NCI-H82 (cell line): ENCODE measurements around the gene CUBN.
A peak's percentile ranks its signal among the peaks of the same experiment; 100 is the strongest.
"Not testable (repeated sequence)": the region's sequence is repeated elsewhere in the genome, so short reads cannot be mapped to it uniquely, and the experiment has no call there.

ENCODE experiments used
- DNase-seq: peaks from one replicate; lab custom pipeline; 2025; lab: John Stamatoyannopoulos, UW

The CUBN gene

DNA sequence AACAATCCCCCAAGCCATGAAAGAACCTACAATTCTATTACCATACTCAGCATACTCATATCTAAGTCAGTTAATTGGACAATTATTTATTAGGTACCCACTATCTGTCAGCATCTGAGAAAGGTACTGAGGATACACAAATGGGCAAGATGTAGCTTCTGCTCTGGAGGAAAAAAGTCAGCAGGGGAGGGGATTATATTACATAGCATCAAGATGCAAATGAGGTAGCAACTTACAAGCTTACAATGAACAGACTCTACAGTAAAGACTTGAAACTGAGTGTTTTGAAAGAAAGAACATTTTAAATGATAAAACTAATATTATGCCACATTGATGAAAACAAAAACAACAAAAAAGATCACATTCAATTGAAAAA is 10.8 kb upstream of the CUBN start:
- no peak for DNase-seq

GRCh38 chr10:17138460-17139042 is 8.9 kb upstream of the CUBN start:
- DNase-seq = no peak

DNA sequence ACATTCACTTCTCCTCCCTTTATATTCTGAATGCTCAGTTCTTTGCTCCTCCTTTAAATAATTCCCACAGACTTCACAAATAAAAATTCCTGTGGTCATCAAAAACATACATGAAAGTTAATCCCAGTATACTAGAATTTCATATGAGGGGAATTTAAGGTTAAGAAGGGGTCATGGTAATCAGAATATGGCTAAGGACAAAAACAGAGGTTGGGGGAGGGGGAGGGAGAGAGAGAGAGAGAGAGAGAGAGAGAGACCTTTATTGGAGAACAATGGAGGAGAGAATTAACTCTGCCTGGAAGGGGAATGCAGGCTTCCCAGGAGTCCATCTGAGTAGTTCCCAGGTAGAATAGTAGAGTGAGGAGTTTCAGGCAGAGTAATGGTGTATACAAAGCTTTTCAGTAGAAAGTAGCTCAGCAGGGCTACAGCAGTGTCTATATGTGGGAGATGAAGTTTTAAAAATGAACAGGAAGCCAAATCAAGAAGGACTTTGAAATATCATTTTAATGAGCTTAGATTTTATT is 5.2 kb upstream of the CUBN start:
- DNase-seq = no peak

- no peak for DNase-seq
Observed at GRCh38 chr10:17134282-17134681, 4.7 kb upstream of the CUBN start.

- no peak for DNase-seq
Observed at GRCh38 chr10:17128261-17128660, 1.4 kb downstream of the CUBN start.

DNA sequence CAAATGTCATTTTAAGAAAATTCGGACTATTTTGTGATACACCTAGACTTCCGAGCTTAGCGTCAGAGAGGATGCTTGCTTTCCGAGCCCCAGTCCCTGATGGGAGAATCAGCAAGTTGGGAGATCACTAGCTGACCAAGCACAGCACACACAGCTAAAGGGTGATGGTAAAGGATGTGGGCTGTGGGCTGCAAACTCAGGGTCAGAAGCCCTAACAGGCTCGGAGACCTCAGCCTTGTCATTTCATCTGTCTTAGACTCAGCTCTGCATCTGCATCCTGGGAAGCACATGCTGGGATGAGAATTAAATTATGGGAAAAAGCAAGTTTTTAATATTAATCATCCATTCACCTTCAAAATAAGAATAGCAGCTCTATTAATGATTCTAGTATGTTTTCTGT is 3.3 kb downstream of the CUBN start:
- no peak for DNase-seq

DNA sequence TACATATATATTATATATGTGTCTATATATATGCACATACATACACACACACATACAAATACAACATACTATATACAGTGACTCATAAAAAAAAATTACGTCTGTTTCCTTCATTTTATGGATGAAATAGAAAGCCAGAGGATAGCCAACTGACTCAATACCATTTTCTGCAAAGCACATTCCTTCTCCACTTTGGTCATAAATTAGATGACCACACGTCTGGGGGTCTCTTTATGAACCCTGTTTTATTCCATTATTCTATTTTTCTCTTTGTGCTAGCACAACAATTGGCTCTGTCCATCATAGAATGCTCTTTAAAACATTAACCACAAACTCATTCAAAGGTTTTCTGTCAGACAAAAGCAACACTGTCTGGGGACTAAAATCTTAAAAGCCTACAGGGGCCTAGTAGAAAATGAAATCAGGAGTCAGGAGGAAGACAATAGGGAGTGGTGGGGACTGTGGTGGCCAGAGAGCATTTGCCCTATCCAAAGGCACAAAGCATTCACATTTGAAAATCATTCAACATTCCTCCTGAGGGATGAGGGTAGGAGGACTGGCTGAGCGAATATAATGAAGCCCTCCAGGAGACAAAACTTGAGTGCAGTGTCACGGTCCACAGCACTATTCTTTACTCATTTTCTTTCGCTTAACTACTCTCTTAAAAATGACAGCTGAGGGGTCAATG is 4.3 kb downstream of the CUBN start:
- DNase-seq = no peak

GRCh38 chr10:17123961-17124360 is 5.7 kb downstream of the CUBN start:
- DNase-seq = no peak

- DNase-seq = no peak
Observed at GRCh38 chr10:17122726-17123661, 6.6 kb downstream of the CUBN start.

- DNase-seq = no peak
Observed at GRCh38 chr10:17122052-17122451, 7.6 kb downstream of the CUBN start.

DNA sequence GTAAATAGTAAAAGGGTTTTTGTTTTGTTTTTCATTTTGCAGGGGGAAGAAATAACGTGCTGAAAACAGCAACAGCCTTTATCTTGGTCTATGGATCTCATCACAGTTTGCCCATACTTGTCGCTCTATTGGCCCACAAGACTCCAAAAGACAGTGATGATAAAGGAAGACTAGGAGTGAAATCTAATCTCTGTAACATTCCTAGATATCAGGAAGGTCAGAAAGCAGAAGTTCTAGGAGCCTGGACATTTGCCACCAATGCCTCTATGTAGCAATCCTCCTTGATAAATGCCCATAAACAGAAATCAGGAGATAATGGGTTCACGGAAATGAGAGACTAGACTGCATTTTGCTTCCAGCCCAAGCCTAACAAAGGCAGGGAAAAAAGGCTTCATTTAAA is 8.9 kb downstream of the CUBN start:
- DNase-seq = no peak

- no peak for DNase-seq
Observed at GRCh38 chr10:17119845-17120244, 9.8 kb downstream of the CUBN start.

- DNase-seq = peak; percentile 67
Observed at GRCh38 chr10:17116193-17116592, 13.4 kb downstream of the CUBN start.

- DNase-seq = peak; percentile 39
Observed at GRCh38 chr10:17115683-17116082, 13.9 kb downstream of the CUBN start.

- DNase-seq = not testable (repeated sequence)
Observed at GRCh38 chr10:17114878-17115444, 14.7 kb downstream of the CUBN start.

DNA sequence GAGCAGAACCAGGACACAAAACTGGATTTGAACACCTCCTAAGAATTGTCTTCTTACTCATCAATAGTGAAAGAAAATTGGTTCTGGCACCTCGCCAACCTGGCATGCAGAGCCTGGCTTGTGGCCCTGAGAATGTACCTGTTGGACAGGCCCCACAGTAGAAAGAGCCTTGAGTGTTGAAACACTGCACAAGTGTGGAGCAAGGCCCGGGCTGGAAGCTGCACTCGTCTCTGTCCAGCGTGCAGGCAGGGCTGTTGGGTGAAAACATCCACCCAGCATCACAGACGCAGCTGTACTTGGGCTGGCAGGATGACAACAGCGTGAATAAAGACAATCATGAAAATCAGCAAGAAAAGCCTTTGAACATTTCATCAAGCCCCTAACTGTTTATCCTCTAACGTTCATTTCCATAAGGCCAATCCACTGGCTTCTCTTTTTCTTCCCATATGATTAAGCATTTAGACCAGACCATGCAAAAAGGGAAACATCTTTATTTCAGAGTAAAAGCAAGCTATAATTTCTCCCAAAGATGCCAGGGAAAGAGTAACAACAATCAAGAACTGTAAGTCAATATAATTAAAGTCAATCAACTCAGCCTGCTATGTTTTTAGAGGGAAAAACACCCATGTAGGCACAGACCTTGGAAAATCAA is 15.6 kb downstream of the CUBN start:
- no peak for DNase-seq

DNA sequence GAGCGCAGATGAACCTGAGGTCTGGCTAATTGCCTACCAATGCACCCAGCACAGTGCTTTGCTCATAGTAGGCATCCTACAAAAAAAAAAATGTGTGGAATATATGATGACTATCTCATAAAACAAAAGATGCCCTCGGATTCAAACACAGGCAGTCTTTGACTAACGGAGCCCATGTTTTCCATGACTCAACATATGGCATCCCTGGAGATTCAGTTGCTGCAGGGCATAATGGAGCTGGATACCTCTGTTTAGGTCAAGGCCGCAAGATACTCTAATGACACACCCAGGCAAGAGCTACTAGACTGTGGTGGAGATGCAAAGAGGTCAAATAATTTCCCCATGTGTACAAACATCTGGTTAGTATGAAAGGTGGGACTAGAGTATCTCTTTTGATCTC is 16.3 kb downstream of the CUBN start:
- no peak for DNase-seq

- DNase-seq = no peak
Observed at GRCh38 chr10:17112566-17112965, 17.0 kb downstream of the CUBN start.

GRCh38 chr10:17109475-17110207 is 20.0 kb downstream of the CUBN start:
- DNase-seq = no peak

DNA sequence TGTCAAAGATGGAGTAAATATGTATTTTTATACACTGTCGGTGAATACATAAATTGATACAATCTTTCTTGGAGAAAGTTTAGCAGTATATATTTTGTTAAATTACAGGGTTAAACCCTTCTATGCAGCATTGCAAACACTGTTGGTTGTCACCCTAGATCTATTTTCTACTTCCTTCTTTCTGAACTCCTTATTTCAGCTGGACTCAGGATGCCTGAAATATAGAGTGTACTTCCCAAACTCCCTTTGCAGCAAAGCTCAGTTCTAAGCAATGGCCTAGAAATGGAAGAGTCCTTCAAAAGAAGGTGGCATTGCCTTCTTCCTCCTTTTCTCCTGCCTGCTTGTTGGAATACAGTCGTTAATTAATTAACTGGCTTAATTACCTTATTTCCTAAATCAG is 20.6 kb downstream of the CUBN start:
- no peak for DNase-seq

GRCh38 chr10:17106991-17107390 is 22.6 kb downstream of the CUBN start:
- no peak for DNase-seq
